Fibroblast of mammary gland (primary cell): ENCODE results near the gene RPTOR.

ENCODE experiments used
- DNase-seq: peaks from one replicate; pipeline ENCODE4 v3.0.0-alpha.2; 2010; ENCODE audit warnings: low read depth
- H3K4me3 ChIP-seq: 2 replicates; pipeline ENCODE4 v1.5.1; 2011; ENCODE audit warnings: low read depth, mild to moderate bottlenecking, low read length, moderate library complexity; ENCODE audit not compliant: control insufficient read depth
- CTCF ChIP-seq: conservative IDR thresholded peaks from 2 replicates; pipeline ENCODE4 v1.5.1; 2011; ENCODE audit warnings: low read depth, low read length, inconsistent platforms; ENCODE audit not compliant: control insufficient read depth, insufficient read depth

Gene RPTOR

GRCh38 chr17:80936723-80937122 is 392.1 kb downstream of the RPTOR start:
- no peak for DNase-seq
- no peak for TF ChIP-seq CTCF
- no peak overlapping the region for H3K4me3 ChIP-seq

- H3K4me3 ChIP-seq: no peak overlapping the region
- no peak for DNase-seq
- no peak for TF ChIP-seq CTCF
Observed at GRCh38 chr17:80937462-80938381, 393.1 kb downstream of the RPTOR start.

- DNase-seq: no peak
- no peak overlapping the region for H3K4me3 ChIP-seq
- TF ChIP-seq CTCF: no peak
Observed at GRCh38 chr17:80938556-80938955, 393.9 kb downstream of the RPTOR start.

- H3K4me3 ChIP-seq: no peak overlapping the region
- no peak for TF ChIP-seq CTCF
- no peak for DNase-seq
Observed at GRCh38 chr17:80939151-80940145, 394.8 kb downstream of the RPTOR start.

- no peak overlapping the region for H3K4me3 ChIP-seq
- TF ChIP-seq CTCF: no peak
- DNase-seq: no peak
Observed at GRCh38 chr17:80940171-80941123, 395.8 kb downstream of the RPTOR start.

- no peak for TF ChIP-seq CTCF
- DNase-seq: no peak
- H3K4me3 ChIP-seq: no peak overlapping the region
Observed at GRCh38 chr17:80941171-80941570, 396.5 kb downstream of the RPTOR start.
